A549 (cell line): ENCODE measurements around the gene MTG1. TPM values are rescaled to one million over a fixed set of nuclear protein-coding genes. Genes with fewer than 3 reads are reported as not detected.

ENCODE experiments used
- ATAC-seq, 2 experiments: fragments of 200-7000 bp in 1 of 2; fragments of >200 bp in 1 of 2; cut with Nextera tagmentation in 1 of 2; cut with Tn5 transposase in 1 of 2; 3 replicates each; pipeline versions ENCODE4 v1.8.0 to v1.9.1; 2018 to 2020; ENCODE audit warnings: mild to moderate bottlenecking in 1 of 2, moderate library complexity in 1 of 2
- CTCF ChIA-PET: fragments of 300-600 bp; sonication (Branson Sonifier 250); formaldehyde crosslinking; extraction: SDS; loops from one replicate; lab custom pipeline; 2021; ENCODE audit warnings: antibody characterized with exemption, inconsistent platforms; lab: Yijun Ruan, JAX
- POLR2A ChIA-PET: fragments of 350-600 bp; formaldehyde crosslinking; extraction: SDS; loops from one replicate; lab custom pipeline; 2021; ENCODE audit warnings: antibody characterized with exemption, inconsistent platforms; lab: Yijun Ruan, JAX
- DNase-seq, 2 experiments: peaks; one replicate each; pipeline versions ENCODE4 v3.0.0 to v3.0.0-alpha.2; 2011 to 2016; ENCODE audit warnings: low read depth in 1 of 2, low spot score in 1 of 2
- FAIRE-seq: peaks from 2 replicates; lab custom pipeline; 2011; peaks lifted over from hg19 to GRCh38; lab: Jason Lieb, UNC
- H3K27ac ChIP-seq, 2 experiments: fragments of >200 bp; sonication (Bioruptor Twin); formaldehyde crosslinking; 3 replicates each; pipeline ENCODE4 v1.5.1; 2016 to 2017
- H3K4me1 ChIP-seq: fragments of >200 bp; sonication (Bioruptor Twin); formaldehyde crosslinking; 3 replicates; pipeline ENCODE4 v1.6.1; 2016
- H3K4me2 ChIP-seq: fragments of >200 bp; sonication (Bioruptor Twin); formaldehyde crosslinking; 3 replicates; pipeline ENCODE4 v1.6.1; 2016
- H3K4me3 ChIP-seq: fragments of >200 bp; sonication (Bioruptor Twin); formaldehyde crosslinking; 3 replicates; pipeline ENCODE4 v1.5.1; 2016
- H3K9me3 ChIP-seq: fragments of >200 bp; sonication (Bioruptor Twin); formaldehyde crosslinking; 3 replicates; pipeline ENCODE4 v1.6.1; 2016
- BHLHE40 ChIP-seq: IDR thresholded peaks from 2 replicates; pipeline ENCODE4 v1.6.1; 2012; ENCODE audit warnings: low read depth, low read length, inconsistent platforms
- CBX2 ChIP-seq: fragments of 200-600 bp; sonication (generic); IDR thresholded peaks from 2 replicates; pipeline ENCODE4 v1.6.1; 2016; ENCODE audit warnings: low read depth, mild to moderate bottlenecking, borderline replicate concordance
- CBX8 ChIP-seq: fragments of 200-600 bp; sonication (generic); IDR thresholded peaks from 2 replicates; pipeline ENCODE4 v1.6.1; 2016
- CHD4 ChIP-seq: fragments of 200-600 bp; sonication (generic); IDR thresholded peaks from 2 replicates; pipeline ENCODE4 v1.6.1; 2016; ENCODE audit warnings: antibody characterized with exemption, mild to moderate bottlenecking, borderline replicate concordance
- EHMT2 ChIP-seq: fragments of 200-600 bp; sonication (generic); IDR thresholded peaks from 2 replicates; pipeline ENCODE4 v1.6.1; 2016; ENCODE audit warnings: antibody characterized with exemption, low read depth, mild to moderate bottlenecking, moderate library complexity
- EP300 ChIP-seq, 2 experiments: fragments of >200 bp; sonication (Bioruptor Twin); formaldehyde crosslinking; IDR thresholded peaks; 2 replicates in 1 of 2; 3 replicates in 1 of 2; pipeline ENCODE4 v1.6.1; 2016 to 2017
- FOSB ChIP-seq: fragments of 250-450 bp; sonication (Bioruptor Pico); IDR thresholded peaks from 2 replicates; pipeline ENCODE4 v1.5.0; 2020; ENCODE audit warnings: mild to moderate bottlenecking, moderate library complexity
- GATA3 ChIP-seq: IDR thresholded peaks from 2 replicates; pipeline ENCODE4 v1.6.1; 2012; ENCODE audit warnings: borderline replicate concordance
- HEYL ChIP-seq: fragments of 250-450 bp; sonication (Bioruptor Pico); IDR thresholded peaks from 2 replicates; pipeline ENCODE4 v1.8.0; 2021; ENCODE audit warnings: mild to moderate bottlenecking, moderate library complexity
- HOXA7 ChIP-seq: fragments of 250-450 bp; sonication (Bioruptor Pico); IDR thresholded peaks from 2 replicates; pipeline ENCODE4 v1.5.0; 2020; ENCODE audit warnings: mild to moderate bottlenecking, moderate library complexity
- HOXB5 ChIP-seq: fragments of 250-450 bp; sonication (Bioruptor Pico); IDR thresholded peaks from 2 replicates; pipeline ENCODE4 v1.5.0; 2020; ENCODE audit warnings: mild to moderate bottlenecking, moderate library complexity
- JUN ChIP-seq, 2 experiments: fragments of >200 bp; sonication (Bioruptor Twin); formaldehyde crosslinking; IDR thresholded peaks; 2 replicates in 1 of 2; 3 replicates in 1 of 2; pipeline ENCODE4 v1.6.1; 2016 to 2017
- JUNB ChIP-seq: fragments of >200 bp; sonication (Bioruptor Twin); formaldehyde crosslinking; IDR thresholded peaks from 2 replicates; pipeline ENCODE4 v1.6.1; 2016
- KDM5A ChIP-seq: fragments of 200-600 bp; sonication (generic); IDR thresholded peaks from 2 replicates; pipeline ENCODE4 v1.6.1; 2016; ENCODE audit warnings: antibody characterized with exemption, mild to moderate bottlenecking
- MAFK ChIP-seq: fragments of 450-650 bp; IDR thresholded peaks from 2 replicates; pipeline ENCODE4 v1.6.1; 2014; ENCODE audit not compliant: partially characterized antibody
- NPAS2 ChIP-seq: fragments of 250-450 bp; sonication (Bioruptor Pico); IDR thresholded peaks from 2 replicates; pipeline ENCODE4 v1.8.0; 2022; ENCODE audit warnings: mild to moderate bottlenecking, moderate library complexity, borderline replicate concordance
- PHF8 ChIP-seq: fragments of 200-600 bp; sonication (generic); IDR thresholded peaks from 2 replicates; pipeline ENCODE4 v1.6.1; 2016; ENCODE audit warnings: low read depth, mild to moderate bottlenecking, antibody characterized with exemption, moderate library complexity, borderline replicate concordance
- POLR2A ChIP-seq: IDR thresholded peaks from 2 replicates; pipeline ENCODE4 v1.6.1; 2012; ENCODE audit warnings: mild to moderate bottlenecking, low read length
- POLR2AphosphoS2 ChIP-seq: conservative IDR thresholded peaks from 2 replicates; pipeline ENCODE4 v1.6.1; 2012; ENCODE audit warnings: low read length, improper control_type of control experiment, inconsistent platforms
- RARB ChIP-seq: fragments of 250-450 bp; sonication (Bioruptor Pico); IDR thresholded peaks from 2 replicates; pipeline ENCODE4 v1.8.0; 2021; ENCODE audit warnings: mild to moderate bottlenecking, moderate library complexity
- RCOR1 ChIP-seq: fragments of 150-350 bp; IDR thresholded peaks from 2 replicates; pipeline ENCODE4 v1.6.1; 2014; ENCODE audit warnings: antibody characterized with exemption, low read length, low read depth
- RFX5 ChIP-seq: fragments of 450-650 bp; IDR thresholded peaks from 2 replicates; pipeline ENCODE4 v1.7.1; 2014; ENCODE audit warnings: antibody characterized with exemption, mild to moderate bottlenecking, moderate library complexity
- SREBF2 ChIP-seq: fragments of 450-650 bp; IDR thresholded peaks from 2 replicates; pipeline ENCODE4 v1.6.1; 2014; ENCODE audit warnings: mild to moderate bottlenecking, moderate library complexity
- TP53 ChIP-seq: fragments of 250-450 bp; sonication (Bioruptor Pico); IDR thresholded peaks from 2 replicates; pipeline ENCODE4 v1.5.0; 2021; ENCODE audit warnings: mild to moderate bottlenecking, moderate library complexity
- USF2 ChIP-seq: fragments of 450-650 bp; IDR thresholded peaks from 2 replicates; pipeline ENCODE4 v1.6.1; 2014; ENCODE audit warnings: antibody characterized with exemption
- ZC3H11A ChIP-seq: fragments of 450-650 bp; IDR thresholded peaks from 2 replicates; pipeline ENCODE4 v1.6.1; 2014; ENCODE audit warnings: antibody characterized with exemption, mild to moderate bottlenecking
- ZFP36 ChIP-seq: fragments of 450-650 bp; IDR thresholded peaks from 2 replicates; pipeline ENCODE4 v1.6.1; 2014; ENCODE audit warnings: borderline replicate concordance; ENCODE audit not compliant: partially characterized antibody
- WGBS: methylation state at CpG from one replicate; pipeline ENCODE4 v1.1.6; 2017; ENCODE audit errors: missing lambda C conversion rate; 5-methylcytosine and 5-hydroxymethylcytosine counted together
- polyA plus RNA-seq, 4 experiments: library from polyadenylated mRNA; depleted of rRNA in 3 of 4; stranded (reverse); fragments of >200 nt; fragmentation: RNase III in 1 of 4; extraction: RNeasy Plus Mini Kit Qiagen cat#74134 plus additional on column Dnase treatment in 1 of 4; gene quantifications; 2 replicates in 3 of 4; 3 replicates in 1 of 4; pipeline ENCODE4 v1.2.3, GENCODE V29; 2011 to 2017
- TF ChIP-seq, protein P1 (sequence below): fragments of >200 bp; sonication (Bioruptor Twin); formaldehyde crosslinking; IDR thresholded peaks from 2 replicates; pipeline ENCODE4 v1.6.1; 2016
- TF ChIP-seq, protein P2 (sequence below): fragments of 150-350 bp; IDR thresholded peaks from 2 replicates; pipeline ENCODE4 v1.6.1; 2014; ENCODE audit warnings: low read depth, mild to moderate bottlenecking, low read length

The MTG1 gene
- polyA plus RNA-seq, 2 of the 4 experiments (the other 2 are of a cell fraction): 60.3 to 67.2 TPM

GRCh38 chr10:133461027-133461426, 67.1 kb downstream of the MTG1 start:
- no peak for FAIRE-seq
- H3K27ac ChIP-seq: no peak overlapping the region
- ATAC-seq: no peak
- CTCF ChIA-PET: interaction anchor here (1.4 kb wide), 1 partner anchor 22 kb away, joined by 3 read pairs; no protein-coding TSS in a partner anchor
- TF ChIP-seq, protein P1, sequence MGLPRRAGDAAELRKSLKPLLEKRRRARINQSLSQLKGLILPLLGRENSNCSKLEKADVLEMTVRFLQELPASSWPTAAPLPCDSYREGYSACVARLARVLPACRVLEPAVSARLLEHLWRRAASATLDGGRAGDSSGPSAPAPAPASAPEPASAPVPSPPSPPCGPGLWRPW: no peak
- no peak for TF ChIP-seq GATA3
- TF ChIP-seq NPAS2 (CRISPR knock-in tag): no peak
- no peak for TF ChIP-seq CHD4
- TF ChIP-seq POLR2A: no peak
- no peak for TF ChIP-seq PHF8
- TF ChIP-seq, all 56 proteins: peak for 0
- DNase-seq: no peak
- H3K9me3 ChIP-seq: no peaks in the 10 kb centered on the region; the same call in 2 of the 3 replicates
- 38% methylated on average over 7 of the region's 7 CpGs for WGBS
- POLR2A ChIA-PET: no interaction called here
- no peak overlapping the region for H3K4me2 ChIP-seq
- H3K4me3 ChIP-seq: no peak overlapping the region
- no peaks in the 10 kb centered on the region for H3K4me1 ChIP-seq

DNA sequence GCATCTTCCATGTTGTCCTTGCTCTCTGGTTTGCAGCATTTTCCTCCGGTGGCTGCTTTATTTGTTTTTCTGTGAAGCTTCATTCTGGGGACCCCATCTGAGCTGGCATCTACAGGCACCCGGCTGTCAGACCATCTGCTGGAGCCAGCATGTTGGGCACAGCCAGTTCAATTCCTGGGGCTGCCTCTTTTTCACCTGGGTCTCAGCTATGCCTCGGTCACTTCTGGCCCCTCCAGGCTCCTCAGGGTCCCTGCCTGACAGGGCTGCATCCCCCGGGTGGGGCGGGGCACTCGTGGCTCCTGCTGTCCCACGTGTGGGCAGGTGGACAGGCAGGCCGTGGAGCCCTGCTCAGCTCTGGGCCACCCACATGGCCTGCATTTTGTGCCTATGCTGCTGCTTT, 67.9 kb downstream of the MTG1 start:
- whole genome bisulfite sequencing: 17% methylated on average over 6 of the region's 8 CpGs
- no peak for FAIRE-seq
- H3K4me3 ChIP-seq: no peak overlapping the region
- CTCF ChIA-PET: no interaction called here
- no peak for ATAC-seq
- TF ChIP-seq ZC3H11A: no peak
- TF ChIP-seq CBX2: no peak
- TF ChIP-seq CBX8: no peak
- TF ChIP-seq EHMT2: no peak
- TF ChIP-seq, protein P2, sequence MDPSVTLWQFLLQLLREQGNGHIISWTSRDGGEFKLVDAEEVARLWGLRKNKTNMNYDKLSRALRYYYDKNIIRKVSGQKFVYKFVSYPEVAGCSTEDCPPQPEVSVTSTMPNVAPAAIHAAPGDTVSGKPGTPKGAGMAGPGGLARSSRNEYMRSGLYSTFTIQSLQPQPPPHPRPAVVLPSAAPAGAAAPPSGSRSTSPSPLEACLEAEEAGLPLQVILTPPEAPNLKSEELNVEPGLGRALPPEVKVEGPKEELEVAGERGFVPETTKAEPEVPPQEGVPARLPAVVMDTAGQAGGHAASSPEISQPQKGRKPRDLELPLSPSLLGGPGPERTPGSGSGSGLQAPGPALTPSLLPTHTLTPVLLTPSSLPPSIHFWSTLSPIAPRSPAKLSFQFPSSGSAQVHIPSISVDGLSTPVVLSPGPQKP: no peak
- TF ChIP-seq TP53 (CRISPR knock-in tag): no peak
- no peak for TF ChIP-seq ZFP36
- TF ChIP-seq JUN (IDR thresholded peaks at IDR 0.05): no peak
- TF ChIP-seq HOXB5 (CRISPR knock-in tag): no peak
- no peak for TF ChIP-seq USF2
- TF ChIP-seq RFX5: no peak
- no peak for TF ChIP-seq SREBF2
- no peak for TF ChIP-seq MAFK
- no peak for TF ChIP-seq EP300 (IDR thresholded peaks at IDR 0.05)
- no peak for TF ChIP-seq KDM5A
- TF ChIP-seq, all 56 proteins: peak for 0
- Histone ChIP-seq H3K4me1 (no peaks in the 10 kb centered on the region), H3K9me3 (no peaks in the 10 kb centered on the region; the same call in 2 of the 3 replicates), H3K4me2 (no peak overlapping the region), H3K27ac (no peak overlapping the region)
- no peak for DNase-seq
- POLR2A ChIA-PET: no interaction called here

GRCh38 chr10:133462512-133463305, 68.8 kb downstream of the MTG1 start:
- no peak overlapping the region for H3K27ac ChIP-seq
- no peak overlapping the region for H3K4me3 ChIP-seq
- no peak for ATAC-seq
- WGBS: 43% methylated on average over 10 of the region's 10 CpGs
- H3K4me2 ChIP-seq: no peak overlapping the region
- FAIRE-seq: no peak
- DNase-seq: no peak
- ChIA-PET POLR2A (no interaction called here), CTCF (no interaction called here)
- no peaks in the 10 kb centered on the region for H3K4me1 ChIP-seq
- no peaks in the 10 kb centered on the region; the same call in 2 of the 3 replicates for H3K9me3 ChIP-seq
- TF ChIP-seq ZFP36: no peak
- no peak for TF ChIP-seq POLR2AphosphoS2
- no peak for TF ChIP-seq HOXA7 (CRISPR knock-in tag)
- no peak for TF ChIP-seq FOSB (CRISPR knock-in tag)
- TF ChIP-seq NPAS2 (CRISPR knock-in tag): no peak
- TF ChIP-seq RCOR1: no peak
- TF ChIP-seq HEYL (CRISPR knock-in tag): no peak
- TF ChIP-seq USF2: no peak
- TF ChIP-seq, protein P2: no peak
- TF ChIP-seq POLR2A: no peak
- TF ChIP-seq EP300 (IDR thresholded peaks at IDR 0.05): no peak
- no peak for TF ChIP-seq RARB (CRISPR knock-in tag)
- no peak for TF ChIP-seq BHLHE40
- no peak for TF ChIP-seq JUNB
- TF ChIP-seq CHD4: no peak
